Skeletal muscle satellite cell (primary cell): ENCODE measurements around the gene NOS2. TPM values are rescaled to one million over a fixed set of nuclear protein-coding genes. Genes with fewer than 3 reads are reported as not detected.
"Not testable (repeated sequence)": the region's sequence is repeated elsewhere in the genome, so short reads cannot be mapped to it uniquely, and the experiment has no call there.

Source experiments
- H3K27me3 ChIP-seq: 2 replicates; pipeline ENCODE4 v1.7.0; 2013; ENCODE audit warnings: low read length; ENCODE audit not compliant: control insufficient read depth, insufficient read depth
- H3K36me3 ChIP-seq: 2 replicates; pipeline ENCODE4 v1.7.0; 2013; ENCODE audit warnings: mild to moderate bottlenecking, control low read depth, low read length; ENCODE audit not compliant: insufficient read depth
- H3K4me1 ChIP-seq: 2 replicates; pipeline ENCODE4 v1.7.0; 2013; ENCODE audit warnings: low read length; ENCODE audit not compliant: control insufficient read depth, insufficient read depth
- H3K4me2 ChIP-seq: 2 replicates; pipeline ENCODE4 v1.7.0; 2013; ENCODE audit warnings: mild to moderate bottlenecking, low read length
- H3K4me3 ChIP-seq: 2 replicates; pipeline ENCODE4 v1.7.0; 2013; ENCODE audit warnings: low read length
- H3K9ac ChIP-seq: 2 replicates; pipeline ENCODE4 v1.7.0; 2013; ENCODE audit warnings: mild to moderate bottlenecking, low read depth, low read length, moderate library complexity
- H3K9me3 ChIP-seq: replicated peaks from 2 replicates; pipeline ENCODE4 v1.7.0; 2013; ENCODE audit warnings: mild to moderate bottlenecking, control low read depth, low read length
- total RNA-seq: library from RNA; depleted of rRNA; stranded (reverse); fragments of >200 nt; gene quantifications from 2 replicates; pipeline ENCODE4 v1.2.3, GENCODE V29; 2012; rRNA removed

NOS2 gene
- not detected in 2 replicates for total RNA-seq

- Histone ChIP-seq H3K4me3 (no peak within 1 kb of the TSS), H3K36me3 (no peaks in the 10 kb centered on the region), H3K9me3 (no peaks in the 10 kb centered on the region), H3K9ac (no peak within 1 kb of the TSS), H3K4me1 (peaks cover under 1% of the 10 kb centered on the region), H3K4me2 (no peak within 1 kb of the TSS), H3K27me3 (peaks cover 23% of the 10 kb centered on the region)
Observed at GRCh38 chr17:27800522-27800921, at the start of gene NOS2. NOS2 (minus strand) TSS chr17:27800529; CDS start chr17:27798809, 1,720 bp downstream.

- no peaks in the 10 kb centered on the region for H3K4me1 ChIP-seq
- H3K4me2 ChIP-seq = no peak overlapping the region
- peaks cover 7% of the 10 kb centered on the region for H3K27me3 ChIP-seq
- no peak overlapping the region for H3K4me3 ChIP-seq
- H3K36me3 ChIP-seq = no peaks in the 10 kb centered on the region
- no peaks in the 10 kb centered on the region for H3K9me3 ChIP-seq
- H3K9ac ChIP-seq = no peak overlapping the region
Observed at GRCh38 chr17:27849474-27850185, 49.3 kb upstream of the NOS2 start.

GRCh38 chr17:27848931-27849330 lies 48.6 kb upstream of the NOS2 start:
- Histone ChIP-seq H3K9me3 (no peaks in the 10 kb centered on the region), H3K9ac (no peak overlapping the region), H3K4me3 (no peak overlapping the region), H3K4me1 (no peaks in the 10 kb centered on the region), H3K4me2 (no peak overlapping the region), H3K36me3 (no peaks in the 10 kb centered on the region), H3K27me3 (peaks cover 7% of the 10 kb centered on the region)

- H3K36me3 ChIP-seq, H3K4me2 ChIP-seq, H3K9ac ChIP-seq, H3K27me3 ChIP-seq, H3K4me1 ChIP-seq, H3K4me3 ChIP-seq, H3K9me3 ChIP-seq: not testable (repeated sequence)
Observed at GRCh38 chr17:27846808-27847307, 46.5 kb upstream of the NOS2 start.

- Histone ChIP-seq H3K9me3 (no peaks in the 10 kb centered on the region), H3K4me1 (no peaks in the 10 kb centered on the region), H3K36me3 (no peaks in the 10 kb centered on the region), H3K27me3 (peaks cover 3% of the 10 kb centered on the region), H3K4me3 (no peak overlapping the region), H3K9ac (no peak overlapping the region), H3K4me2 (no peak overlapping the region)
Observed at GRCh38 chr17:27846042-27846655, 45.8 kb upstream of the NOS2 start.

DNA sequence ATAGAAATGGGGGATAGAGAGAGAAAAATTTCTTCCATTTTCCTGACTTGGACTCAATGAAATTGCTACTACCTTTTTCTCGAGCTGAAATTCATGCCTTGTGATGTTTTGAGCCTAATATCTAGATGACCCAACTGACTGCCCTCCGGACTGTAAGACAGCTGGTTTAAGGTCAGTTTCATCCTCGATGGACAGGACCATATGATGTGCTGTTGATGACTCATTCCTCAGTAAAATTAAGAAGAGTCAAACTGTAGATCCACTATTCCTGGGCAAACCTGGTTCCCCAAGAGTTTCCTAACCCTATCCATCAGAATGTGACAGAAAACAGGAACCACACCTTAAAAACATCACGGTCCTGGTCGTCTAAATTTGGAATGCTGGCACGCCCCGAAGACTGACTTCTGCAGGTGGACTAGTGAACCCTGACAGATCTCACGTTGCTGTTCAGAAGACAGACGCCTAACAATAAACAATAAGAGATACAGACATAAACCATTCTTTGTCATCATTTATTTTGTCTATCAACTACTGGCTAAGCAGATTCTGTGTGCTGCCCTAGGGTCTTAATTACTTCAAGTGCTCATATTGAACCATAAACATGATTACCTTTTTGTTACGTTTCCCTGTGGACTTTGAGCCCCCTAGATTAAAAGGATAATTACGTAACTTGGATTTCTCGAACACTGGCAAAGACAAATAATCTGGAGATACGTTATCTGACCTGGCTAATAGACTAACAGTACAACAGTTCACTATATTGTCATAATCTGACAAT lies 45.1 kb upstream of the NOS2 start:
- Histone ChIP-seq H3K9ac (no peak overlapping the region), H3K4me1 (no peaks in the 10 kb centered on the region), H3K27me3 (peaks cover 3% of the 10 kb centered on the region), H3K36me3 (no peaks in the 10 kb centered on the region), H3K4me2 (no peak overlapping the region), H3K4me3 (no peak overlapping the region), H3K9me3 (no peaks in the 10 kb centered on the region)

DNA sequence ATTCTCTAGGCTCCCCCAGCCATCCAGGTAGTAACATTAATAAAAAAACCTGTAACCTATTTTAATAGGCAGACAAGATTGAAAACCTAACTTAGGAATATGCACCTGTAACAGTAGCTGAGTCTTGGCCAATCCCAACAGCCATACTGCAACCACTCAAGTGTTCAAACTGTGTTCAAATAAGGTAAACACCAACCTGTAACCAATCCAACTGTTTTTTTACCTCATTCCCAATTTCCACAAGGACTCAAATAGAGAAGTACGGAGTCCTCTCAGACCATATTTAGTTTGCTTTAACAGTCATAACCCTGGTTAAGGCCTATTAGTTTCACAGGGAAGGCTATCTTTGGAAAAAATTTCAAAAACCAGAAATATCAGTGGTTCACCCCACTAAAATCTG lies 40.4 kb upstream of the NOS2 start:
- no peaks in the 10 kb centered on the region for H3K4me1 ChIP-seq
- H3K9ac ChIP-seq = no peak overlapping the region
- peaks cover 3% of the 10 kb centered on the region for H3K27me3 ChIP-seq
- H3K36me3 ChIP-seq = no peaks in the 10 kb centered on the region
- no peaks in the 10 kb centered on the region for H3K9me3 ChIP-seq
- no peak overlapping the region for H3K4me3 ChIP-seq
- H3K4me2 ChIP-seq = no peak overlapping the region

DNA sequence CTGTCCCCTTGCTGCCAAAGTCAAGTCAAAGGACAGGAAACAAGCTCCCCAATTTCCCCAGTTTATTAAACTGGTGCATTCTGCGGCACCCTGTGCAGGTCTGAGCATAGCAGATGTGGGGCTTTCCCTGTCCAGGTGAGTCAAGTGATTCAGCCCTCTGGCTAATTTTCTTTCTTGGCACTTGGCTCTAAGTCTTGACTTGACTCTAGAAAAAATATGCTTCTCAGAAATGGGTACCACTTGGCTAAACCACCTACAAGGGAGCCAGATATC lies 40.0 kb upstream of the NOS2 start:
- not testable (repeated sequence) for H3K9ac ChIP-seq, H3K9me3 ChIP-seq, H3K4me1 ChIP-seq, H3K4me3 ChIP-seq, H3K4me2 ChIP-seq, H3K36me3 ChIP-seq, H3K27me3 ChIP-seq

DNA sequence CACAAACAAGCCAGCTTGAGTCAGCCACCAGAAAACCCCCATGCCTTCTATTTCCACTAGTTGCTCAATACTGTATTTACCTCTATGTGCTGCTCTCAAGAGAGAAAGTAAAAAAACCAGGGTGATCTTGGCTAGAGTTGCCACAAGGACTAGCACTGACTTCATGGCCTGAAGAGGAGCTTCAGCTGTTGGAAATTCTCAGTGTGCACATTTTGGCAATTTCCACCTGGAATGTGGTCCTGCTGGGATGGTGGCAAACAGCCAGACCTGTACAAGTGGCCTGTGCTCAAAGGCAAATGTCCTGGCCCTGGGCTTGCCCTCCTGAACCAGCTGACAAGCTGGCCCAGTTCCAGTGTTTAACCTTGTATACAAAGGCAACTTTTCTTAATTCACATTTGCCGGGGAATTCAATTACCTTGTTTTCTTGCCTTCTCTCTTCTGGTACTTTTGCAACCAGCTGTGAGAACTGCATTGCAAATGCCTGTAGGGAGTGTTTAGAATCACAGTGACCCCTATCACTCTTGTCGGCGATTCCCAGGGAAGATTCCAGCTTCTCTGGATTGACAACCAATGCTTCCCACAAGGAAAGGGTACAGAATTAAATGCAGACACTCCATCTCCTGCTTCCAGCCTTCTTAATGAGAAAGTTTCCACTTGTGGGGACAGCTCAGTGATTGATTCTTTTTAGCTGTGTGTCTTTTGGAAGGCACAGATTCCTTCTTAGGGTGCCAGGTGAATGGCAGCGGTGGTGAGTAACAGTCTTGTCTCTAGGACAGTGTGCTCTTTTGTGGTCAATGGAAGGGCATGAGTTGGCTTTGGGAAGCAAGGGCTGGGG lies 39.5 kb upstream of the NOS2 start:
- H3K27me3 ChIP-seq, H3K9ac ChIP-seq, H3K9me3 ChIP-seq, H3K4me3 ChIP-seq, H3K4me2 ChIP-seq, H3K4me1 ChIP-seq, H3K36me3 ChIP-seq: not testable (repeated sequence)

GRCh38 chr17:27838607-27839006 lies 38.3 kb upstream of the NOS2 start:
- H3K4me2 ChIP-seq, H3K4me3 ChIP-seq, H3K9ac ChIP-seq, H3K36me3 ChIP-seq, H3K9me3 ChIP-seq, H3K27me3 ChIP-seq, H3K4me1 ChIP-seq: not testable (repeated sequence)

DNA sequence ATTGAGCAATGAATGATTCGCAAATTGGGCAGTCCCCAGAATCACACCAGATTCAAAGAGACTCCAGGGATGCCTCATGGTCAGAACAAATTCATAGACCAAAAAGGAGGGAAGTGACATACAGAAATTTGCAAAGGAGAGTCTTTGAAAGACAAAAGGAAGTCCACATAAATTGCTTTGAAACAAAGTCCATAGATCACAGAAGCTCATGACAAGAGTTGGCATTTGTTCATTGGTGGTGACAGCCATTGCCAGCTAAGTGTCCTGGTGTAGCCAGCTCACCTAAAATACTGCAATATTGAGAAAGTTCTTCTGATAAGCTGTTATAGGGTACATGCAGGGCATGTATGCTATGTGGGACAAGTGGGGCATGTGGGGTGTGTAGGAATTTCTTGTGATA lies 37.4 kb upstream of the NOS2 start:
- not testable (repeated sequence) for H3K4me2 ChIP-seq, H3K36me3 ChIP-seq, H3K9me3 ChIP-seq, H3K4me3 ChIP-seq, H3K4me1 ChIP-seq, H3K9ac ChIP-seq, H3K27me3 ChIP-seq
